ENCODE measurements around the gene IGSF22.

IGSF22 gene

DNA sequence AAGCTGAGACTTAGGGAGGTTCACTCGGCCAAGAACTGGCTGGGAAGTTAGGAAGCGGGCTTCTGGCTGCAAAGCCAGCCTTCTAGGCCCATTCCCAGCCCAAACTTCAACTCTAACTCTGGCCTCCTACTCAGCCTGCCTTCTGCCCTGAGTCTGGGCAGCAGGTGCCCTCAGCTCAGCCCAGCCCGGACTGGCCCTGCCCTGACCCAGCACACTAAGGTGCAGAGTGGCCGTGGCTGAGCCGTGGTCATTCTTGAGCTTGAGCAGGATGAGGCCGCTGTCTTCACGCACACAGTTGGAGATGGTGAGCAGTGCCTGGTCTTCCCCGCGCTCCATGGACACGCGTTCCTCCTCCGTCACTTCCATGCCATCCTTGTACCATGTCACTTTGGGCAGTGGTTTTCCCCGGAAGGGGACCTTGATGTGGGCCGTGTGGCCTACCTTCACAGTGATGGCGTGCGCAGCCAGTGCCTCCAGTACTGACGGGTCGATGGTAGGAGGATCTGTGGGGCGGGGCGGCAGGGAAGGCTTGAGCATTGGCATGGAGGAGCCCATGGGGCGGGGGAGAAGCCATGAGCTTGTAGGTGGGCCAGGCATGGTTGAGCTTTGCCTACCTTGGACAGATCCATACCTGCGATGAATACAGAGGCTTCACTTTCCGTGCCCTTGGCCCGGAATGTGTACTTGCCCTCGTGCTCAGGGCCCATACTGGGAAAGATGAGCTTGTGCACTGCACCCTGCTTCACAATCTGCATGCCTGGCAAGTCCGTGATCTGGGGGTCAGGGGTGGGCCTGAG lies 12.1 kb downstream of the IGSF22 start:
- Mint-ChIP-seq H3K4me1 (ENCODE audit: low read depth) (peaks cover 2% of the 10 kb centered on the region), H3K27ac (no peak overlapping the region), H3K36me3 (ENCODE audit: low read depth) (no peaks in the 10 kb centered on the region), H3K27me3 (no peaks in the 10 kb centered on the region), H3K4me3 (no peak overlapping the region), H3K9me3 (no peaks in the 10 kb centered on the region)
- no peak for DNase-seq

DNA sequence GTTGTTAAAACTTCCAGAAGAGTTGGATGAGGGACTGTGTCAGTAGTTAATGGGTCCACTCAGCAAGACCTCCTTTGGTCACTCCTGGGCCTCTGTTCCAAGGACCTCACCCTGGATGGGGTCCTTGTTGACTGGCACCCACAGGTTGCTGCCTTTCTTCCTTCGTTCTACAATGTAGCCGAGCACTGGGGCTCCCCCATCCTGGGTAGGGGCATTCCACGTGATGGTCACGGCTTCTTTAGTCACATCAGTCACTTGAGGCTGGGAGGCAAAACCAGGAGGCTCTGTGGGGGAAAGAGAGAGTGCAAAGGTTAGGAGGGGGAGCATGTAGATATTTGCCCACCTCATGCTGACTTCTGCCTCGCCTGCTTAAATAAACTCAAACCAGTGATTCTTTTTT lies 15.4 kb downstream of the IGSF22 start:
- no peaks in the 10 kb centered on the region for H3K36me3 Mint-ChIP-seq (ENCODE audit: low read depth)
- H3K9me3 Mint-ChIP-seq = no peaks in the 10 kb centered on the region
- H3K4me3 Mint-ChIP-seq = no peak overlapping the region
- no peaks in the 10 kb centered on the region for H3K27me3 Mint-ChIP-seq
- no peak for DNase-seq
- peaks cover 15% of the 10 kb centered on the region for H3K4me1 Mint-ChIP-seq (ENCODE audit: low read depth)
- no peak overlapping the region for H3K27ac Mint-ChIP-seq

DNA sequence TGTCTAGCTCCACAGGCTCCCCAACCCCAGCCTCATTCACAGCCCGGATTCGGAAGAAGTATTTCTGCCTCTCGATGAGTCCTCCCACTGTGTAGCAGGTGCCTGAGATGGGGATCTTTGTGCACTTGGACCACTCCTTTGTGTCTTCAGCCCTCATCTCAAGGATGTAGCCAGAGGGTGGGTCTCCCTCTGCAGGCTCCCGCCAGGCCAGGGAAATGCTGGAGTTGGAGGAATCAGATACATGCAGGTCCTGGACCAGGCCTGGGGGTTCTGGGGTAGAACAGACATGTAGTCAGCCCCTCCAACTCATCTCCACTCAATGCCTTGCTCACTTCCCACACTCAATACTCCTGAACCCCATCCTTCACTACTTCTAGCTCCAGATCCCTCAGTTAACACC lies 16.6 kb downstream of the IGSF22 start:
- Mint-ChIP-seq H3K9me3 (no peaks in the 10 kb centered on the region), H3K36me3 (ENCODE audit: low read depth) (no peaks in the 10 kb centered on the region), H3K4me1 (ENCODE audit: low read depth) (peaks cover 22% of the 10 kb centered on the region), H3K27ac (no peak overlapping the region), H3K27me3 (peaks cover 6% of the 10 kb centered on the region), H3K4me3 (no peak overlapping the region)
- no peak for DNase-seq

DNA sequence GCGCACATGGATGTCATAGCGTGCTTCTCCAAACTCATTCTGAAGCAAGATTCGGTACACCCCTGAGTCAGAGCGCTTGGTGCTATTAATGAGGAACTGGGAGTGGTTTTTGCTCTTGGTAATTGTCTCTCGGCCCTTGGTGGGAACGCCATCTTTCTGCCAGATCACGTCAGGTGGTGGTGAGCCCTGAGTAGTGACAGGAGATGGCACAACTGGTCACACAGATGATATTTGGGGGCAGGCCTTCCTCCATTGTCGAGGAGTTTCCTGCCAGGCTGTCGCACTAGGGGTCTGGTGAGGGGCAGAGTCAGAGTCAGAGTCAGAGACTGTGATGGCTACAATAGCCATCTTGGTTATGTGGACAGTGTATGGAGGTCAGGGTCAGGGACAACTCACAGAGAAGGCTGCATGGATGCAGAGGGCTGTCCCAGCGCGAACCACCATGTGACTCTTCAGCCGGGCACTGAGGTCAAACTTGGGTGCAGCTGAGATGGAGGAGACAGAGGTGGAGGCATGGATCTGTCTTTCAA lies 18.1 kb downstream of the IGSF22 start:
- no peak for DNase-seq
- no peaks in the 10 kb centered on the region for H3K9me3 Mint-ChIP-seq
- H3K4me3 Mint-ChIP-seq = no peak overlapping the region
- peaks cover 6% of the 10 kb centered on the region for H3K27me3 Mint-ChIP-seq
- peaks cover 22% of the 10 kb centered on the region for H3K4me1 Mint-ChIP-seq (ENCODE audit: low read depth)
- no peaks in the 10 kb centered on the region for H3K36me3 Mint-ChIP-seq (ENCODE audit: low read depth)
- H3K27ac Mint-ChIP-seq = no peak overlapping the region

DNA sequence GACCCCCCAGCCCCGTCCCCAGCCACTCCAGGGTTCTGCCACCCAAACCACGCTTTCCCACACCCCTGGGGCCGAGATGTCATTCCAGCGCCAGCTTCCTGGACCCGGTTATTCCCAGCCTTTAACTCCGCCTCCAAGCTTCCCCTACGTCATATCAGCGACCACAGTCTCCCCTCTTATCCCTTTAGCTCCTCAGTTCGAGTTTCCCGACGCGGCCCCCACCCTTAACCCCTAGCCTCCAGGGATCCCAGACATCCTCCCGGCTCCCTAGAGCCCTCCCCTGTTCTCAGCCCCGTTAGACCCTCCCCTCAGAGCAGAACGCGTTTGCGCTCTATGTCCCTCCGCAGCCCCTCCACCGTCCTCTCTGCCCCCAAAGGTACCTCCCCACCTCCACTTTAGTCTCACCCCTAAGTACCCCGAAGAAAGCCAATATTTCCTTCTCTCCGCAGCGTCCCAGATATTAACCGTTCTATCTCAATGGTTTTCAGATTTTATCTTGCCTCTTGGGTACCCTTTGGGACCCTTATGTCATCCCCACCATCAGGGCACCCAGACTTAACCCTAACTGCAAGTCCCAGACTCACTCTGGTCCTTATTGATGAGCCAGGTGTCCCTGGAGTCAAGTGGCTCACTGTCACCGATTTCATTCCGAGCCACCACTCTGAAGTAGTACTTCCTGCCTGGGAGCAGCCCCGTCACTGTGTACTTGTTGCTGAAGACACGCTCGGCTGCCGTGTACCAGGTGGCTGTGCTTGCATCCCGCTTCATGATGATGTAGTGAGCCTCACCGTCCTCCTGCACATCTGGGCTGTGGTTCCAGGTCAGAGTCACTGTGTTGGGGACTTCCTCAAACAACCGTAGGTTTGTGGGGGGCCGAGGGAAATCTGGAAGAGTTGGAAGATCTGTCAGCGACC lies 19.4 kb downstream of the IGSF22 start:
- Mint-ChIP-seq H3K9me3 (no peaks in the 10 kb centered on the region), H3K36me3 (ENCODE audit: low read depth) (no peaks in the 10 kb centered on the region), H3K27me3 (peaks cover 6% of the 10 kb centered on the region), H3K4me3 (peak overlapping the region; percentile 57), H3K27ac (peak overlapping the region; percentile 71), H3K4me1 (ENCODE audit: low read depth) (peaks cover 22% of the 10 kb centered on the region)
- DNase-seq = peak; percentile 60

DNA sequence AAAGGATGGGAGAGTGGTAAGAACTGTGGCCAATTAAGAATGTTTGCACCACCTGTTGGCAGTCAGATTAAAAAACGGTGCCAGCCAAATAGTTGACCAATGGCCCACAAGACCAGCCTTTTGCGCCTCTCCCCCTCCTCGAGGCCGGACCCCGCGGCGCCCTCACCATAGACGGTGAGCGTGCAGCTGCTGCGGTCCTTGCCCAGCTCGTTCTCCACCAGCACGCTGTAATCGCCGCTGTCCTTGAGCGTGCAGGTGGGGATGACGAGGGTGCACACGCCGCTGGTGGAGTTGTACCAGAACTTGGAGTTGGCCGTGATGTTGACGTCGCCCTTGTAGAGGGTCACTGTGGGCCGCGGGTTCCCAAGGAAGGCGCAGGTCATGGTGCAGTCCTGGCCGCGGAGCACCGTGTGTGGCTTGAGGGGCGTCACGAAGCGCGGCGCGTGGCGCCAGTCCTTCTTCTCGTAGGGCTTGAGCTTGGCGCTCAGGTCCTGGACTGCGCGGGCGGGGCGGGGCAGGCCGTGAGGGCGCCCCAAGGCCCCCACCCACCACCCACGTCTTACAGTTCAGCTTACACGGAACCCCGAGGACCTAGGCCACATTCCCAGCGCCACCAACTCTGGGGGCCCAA lies 20.2 kb downstream of the IGSF22 start:
- H3K4me1 Mint-ChIP-seq (ENCODE audit: low read depth) = peaks cover 21% of the 10 kb centered on the region
- no peaks in the 10 kb centered on the region for H3K36me3 Mint-ChIP-seq (ENCODE audit: low read depth)
- peaks cover 6% of the 10 kb centered on the region for H3K27me3 Mint-ChIP-seq
- peak; percentile 52 for DNase-seq
- H3K9me3 Mint-ChIP-seq = no peaks in the 10 kb centered on the region
- H3K4me3 Mint-ChIP-seq = peak overlapping the region; percentile 40
- H3K27ac Mint-ChIP-seq = no peak overlapping the region

DNA sequence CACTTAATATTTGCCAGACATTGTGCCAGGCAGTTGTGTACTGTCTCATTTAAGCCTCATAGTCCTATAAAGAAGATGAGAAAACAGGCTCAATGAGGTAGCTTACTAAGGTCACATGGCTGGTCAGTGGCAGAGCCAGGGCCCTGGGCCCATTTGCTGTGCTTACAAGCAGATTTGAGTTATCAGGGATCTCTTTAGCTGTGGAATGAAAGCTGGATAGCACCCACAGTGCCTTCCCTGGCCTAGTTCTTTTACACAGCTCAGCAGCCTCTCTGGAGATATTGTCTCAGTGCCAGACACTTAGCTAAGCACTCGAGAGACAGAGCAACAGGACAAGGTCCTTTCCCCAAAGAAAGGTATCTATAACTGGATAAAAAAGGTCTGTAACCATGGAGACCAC lies 21.3 kb downstream of the IGSF22 start:
- Mint-ChIP-seq H3K9me3 (no peaks in the 10 kb centered on the region), H3K4me1 (ENCODE audit: low read depth) (peaks cover 21% of the 10 kb centered on the region), H3K27me3 (peaks cover 8% of the 10 kb centered on the region), H3K27ac (no peak overlapping the region), H3K4me3 (no peak overlapping the region), H3K36me3 (ENCODE audit: low read depth) (no peaks in the 10 kb centered on the region)
- DNase-seq = no peak

DNA sequence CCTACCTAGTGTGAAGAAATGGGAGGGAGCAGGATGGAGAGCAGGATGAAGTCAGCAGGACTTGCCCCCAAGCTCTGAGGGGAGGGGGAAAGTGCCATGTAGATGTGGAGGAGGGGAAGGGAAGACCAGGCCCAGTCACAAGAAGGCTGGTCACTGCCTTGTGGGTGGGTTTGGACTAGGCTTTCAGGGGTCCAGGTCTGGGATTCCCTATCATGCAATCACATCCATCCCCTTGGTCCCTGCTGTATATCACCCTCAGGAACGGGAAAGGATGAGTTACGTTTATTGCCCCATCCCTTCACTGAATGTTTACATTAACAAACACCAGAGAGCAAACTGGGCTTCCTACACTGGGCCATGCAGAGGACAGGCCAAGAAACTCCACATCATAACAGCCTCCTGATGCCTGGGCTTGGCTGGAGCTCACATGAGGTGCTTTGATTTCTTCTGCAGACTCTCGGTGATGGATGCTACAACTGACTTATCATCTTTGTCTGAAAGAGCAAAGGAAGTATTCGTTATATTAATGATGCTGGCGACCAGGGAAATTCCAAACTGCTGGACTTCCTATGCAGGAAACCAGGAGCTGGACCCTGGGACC lies 21.8 kb downstream of the IGSF22 start:
- peaks cover 8% of the 10 kb centered on the region for H3K27me3 Mint-ChIP-seq
- no peak overlapping the region for H3K4me3 Mint-ChIP-seq
- peaks cover 26% of the 10 kb centered on the region for H3K4me1 Mint-ChIP-seq (ENCODE audit: low read depth)

DNA sequence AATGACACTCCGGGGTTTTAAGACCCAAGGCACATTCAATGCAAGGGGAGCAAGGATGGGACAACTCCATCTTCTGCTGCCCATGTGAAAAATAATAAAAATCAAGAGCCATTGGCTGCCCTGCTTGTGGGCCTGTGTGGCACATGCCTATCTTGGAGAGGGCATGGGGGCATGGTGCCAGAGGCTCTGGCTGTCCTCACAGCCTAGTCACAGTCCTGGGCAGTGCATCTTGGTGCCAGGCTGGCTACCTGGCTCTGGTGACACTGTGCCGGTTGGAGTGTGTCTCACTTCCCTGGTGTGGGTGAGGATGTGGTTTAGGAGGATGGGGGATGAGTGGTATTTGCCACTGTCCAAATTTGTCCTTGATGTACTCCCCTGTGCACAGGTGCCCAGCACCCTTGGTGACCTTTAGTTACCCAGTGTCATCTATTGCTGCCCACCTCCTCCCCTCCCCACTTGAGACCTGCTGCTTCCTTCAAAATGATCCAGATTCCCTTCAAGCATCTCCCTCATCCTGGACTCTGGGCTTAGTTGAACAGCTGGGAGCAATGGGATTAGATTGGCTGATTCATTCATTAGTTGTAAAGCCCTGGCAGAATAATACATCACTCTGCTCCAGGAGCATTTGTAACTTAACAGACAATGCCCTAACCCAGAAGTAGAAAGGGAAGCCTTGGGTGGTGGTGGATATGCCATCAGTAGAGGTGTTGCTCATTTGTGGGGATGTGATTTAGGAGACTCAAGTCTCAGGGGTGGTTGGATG lies 22.8 kb downstream of the IGSF22 start:
- Mint-ChIP-seq H3K27me3 (peaks cover 8% of the 10 kb centered on the region), H3K4me1 (ENCODE audit: low read depth) (peaks cover 30% of the 10 kb centered on the region), H3K27ac (no peak overlapping the region), H3K9me3 (no peaks in the 10 kb centered on the region), H3K36me3 (ENCODE audit: low read depth) (no peaks in the 10 kb centered on the region), H3K4me3 (no peak overlapping the region)
- DNase-seq = no peak

More for the DNA sequence above, 21.8 kb downstream of the IGSF22 start:
- Mint-ChIP-seq H3K36me3 (ENCODE audit: low read depth) (no peaks in the 10 kb centered on the region), H3K27ac (no peak overlapping the region), H3K9me3 (no peaks in the 10 kb centered on the region)
- DNase-seq = no peak

DNA sequence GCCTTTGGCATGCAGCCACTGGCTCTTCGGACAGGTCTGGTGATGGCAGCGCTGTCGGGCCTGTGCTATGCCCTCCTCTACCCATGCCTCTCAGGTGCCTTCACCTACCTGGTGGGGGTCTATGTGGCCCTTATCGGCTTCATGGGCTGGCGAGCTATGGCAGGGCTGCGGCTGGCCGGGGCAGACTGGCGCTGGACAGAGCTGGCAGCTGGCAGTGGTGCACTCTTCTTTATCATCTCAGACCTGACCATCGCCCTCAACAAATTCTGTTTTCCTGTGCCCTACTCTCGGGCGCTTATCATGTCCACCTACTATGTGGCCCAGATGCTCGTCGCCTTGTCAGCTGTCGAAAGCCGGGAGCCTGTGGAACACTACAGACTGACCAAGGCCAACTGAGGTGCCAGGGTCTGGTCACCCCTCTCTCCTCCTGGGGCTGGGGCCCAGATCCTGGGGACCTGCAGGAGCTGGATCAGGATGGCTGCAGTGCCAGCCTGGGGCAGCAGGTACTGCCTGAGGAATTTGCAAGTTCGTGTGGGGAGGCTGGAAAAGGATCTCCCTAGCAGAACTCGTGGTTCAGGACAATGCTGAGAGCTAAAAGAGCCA lies 24.3 kb downstream of the IGSF22 start:
- H3K9me3 Mint-ChIP-seq = no peaks in the 10 kb centered on the region
- H3K27ac Mint-ChIP-seq = no peak overlapping the region
- peaks cover 34% of the 10 kb centered on the region for H3K4me1 Mint-ChIP-seq (ENCODE audit: low read depth)
- H3K4me3 Mint-ChIP-seq = no peak overlapping the region
- DNase-seq = no peak
- H3K36me3 Mint-ChIP-seq (ENCODE audit: low read depth) = no peaks in the 10 kb centered on the region
- peaks cover 8% of the 10 kb centered on the region for H3K27me3 Mint-ChIP-seq

DNA sequence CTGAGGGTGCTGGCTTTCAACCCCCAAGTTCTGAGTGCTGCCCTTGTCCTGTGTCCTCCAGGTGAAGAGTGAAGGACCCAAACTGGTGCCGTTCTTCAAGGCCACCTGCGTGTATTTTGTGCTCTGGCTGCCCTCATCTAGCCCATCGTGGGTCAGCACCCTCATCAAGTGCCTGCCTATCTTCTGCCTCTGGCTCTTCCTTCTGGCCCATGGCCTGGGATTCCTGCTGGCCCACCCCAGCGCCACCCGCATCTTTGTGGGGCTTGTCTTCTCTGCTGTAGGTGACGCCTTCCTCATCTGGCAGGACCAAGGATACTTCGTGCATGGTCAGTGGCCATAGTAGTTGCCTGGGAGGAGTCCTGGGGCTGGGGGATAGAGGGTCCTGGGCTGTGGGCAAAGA lies 25.1 kb downstream of the IGSF22 start:
- no peak overlapping the region for H3K27ac Mint-ChIP-seq
- peaks cover 28% of the 10 kb centered on the region for H3K4me1 Mint-ChIP-seq (ENCODE audit: low read depth)
- DNase-seq = no peak
- no peaks in the 10 kb centered on the region for H3K36me3 Mint-ChIP-seq (ENCODE audit: low read depth)
- no peak overlapping the region for H3K4me3 Mint-ChIP-seq
- peaks cover 8% of the 10 kb centered on the region for H3K27me3 Mint-ChIP-seq
- no peaks in the 10 kb centered on the region for H3K9me3 Mint-ChIP-seq

DNA sequence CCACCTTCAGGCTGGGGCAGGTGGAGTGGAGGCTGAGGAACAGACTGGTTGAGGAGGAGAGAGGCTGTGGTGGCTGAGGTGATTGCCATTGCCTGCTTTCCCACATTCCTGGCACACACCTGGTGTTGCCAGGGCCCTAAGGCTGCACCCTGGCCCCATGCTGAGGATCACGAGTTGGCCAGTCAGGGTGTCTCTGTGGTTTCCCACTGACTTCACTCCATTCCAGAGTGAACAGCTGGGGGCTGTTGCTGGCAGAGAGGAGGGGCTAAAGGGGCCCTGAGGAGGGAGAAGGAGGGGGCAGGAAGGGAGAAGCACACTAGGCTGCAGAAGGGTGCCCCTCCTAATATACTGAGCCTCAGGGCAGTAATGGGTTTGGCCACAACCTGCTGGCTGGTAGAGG lies 25.6 kb downstream of the IGSF22 start:
- Mint-ChIP-seq H3K4me1 (ENCODE audit: low read depth) (peaks cover 23% of the 10 kb centered on the region), H3K27ac (no peak overlapping the region), H3K36me3 (ENCODE audit: low read depth) (no peaks in the 10 kb centered on the region), H3K9me3 (no peaks in the 10 kb centered on the region), H3K4me3 (peak overlapping the region; percentile 79), H3K27me3 (peaks cover 7% of the 10 kb centered on the region)
- no peak for DNase-seq

DNA sequence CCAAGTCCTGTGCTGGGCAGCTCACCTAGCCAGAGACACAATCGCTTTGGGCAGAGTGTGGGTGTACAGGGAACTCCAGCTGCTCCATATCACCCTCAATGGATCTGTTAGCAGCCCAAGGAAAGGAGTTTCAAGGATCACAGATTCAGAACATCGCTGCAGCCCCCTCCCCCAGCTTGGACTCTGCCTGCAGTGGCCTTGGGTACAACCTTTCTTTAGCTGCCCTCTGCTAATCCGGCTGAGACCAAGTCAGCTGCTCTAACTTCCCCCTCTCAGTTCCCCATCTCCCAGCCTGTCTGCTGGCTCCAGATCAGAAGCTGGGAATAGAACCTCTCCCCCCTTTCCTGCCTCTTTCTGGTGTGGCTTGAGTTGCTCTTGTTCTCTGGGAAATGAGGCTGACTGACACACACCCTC lies 26.1 kb downstream of the IGSF22 start:
- no peak overlapping the region for H3K27ac Mint-ChIP-seq
- peak overlapping the region; percentile 79 for H3K4me3 Mint-ChIP-seq
- no peaks in the 10 kb centered on the region for H3K9me3 Mint-ChIP-seq
- H3K36me3 Mint-ChIP-seq (ENCODE audit: low read depth) = no peaks in the 10 kb centered on the region
- H3K27me3 Mint-ChIP-seq = peaks cover 3% of the 10 kb centered on the region
- H3K4me1 Mint-ChIP-seq (ENCODE audit: low read depth) = peaks cover 18% of the 10 kb centered on the region
- no peak for DNase-seq
